HG03025 (cell line): ENCODE data around the gene PLEKHA6.
"Not testable (repeated sequence)": the region's sequence is repeated elsewhere in the genome, so short reads cannot be mapped to it uniquely, and the experiment has no call there.

ENCODE experiments used
- ATAC-seq: cut with Tn5 transposase; IDR thresholded peaks from one replicate; pipeline ENCODE4 v1.9.1; 2021; ENCODE audit warnings: mild to moderate bottlenecking, moderate library complexity; ENCODE audit not compliant: unreplicated experiment, low FRiP score

PLEKHA6 gene

DNA sequence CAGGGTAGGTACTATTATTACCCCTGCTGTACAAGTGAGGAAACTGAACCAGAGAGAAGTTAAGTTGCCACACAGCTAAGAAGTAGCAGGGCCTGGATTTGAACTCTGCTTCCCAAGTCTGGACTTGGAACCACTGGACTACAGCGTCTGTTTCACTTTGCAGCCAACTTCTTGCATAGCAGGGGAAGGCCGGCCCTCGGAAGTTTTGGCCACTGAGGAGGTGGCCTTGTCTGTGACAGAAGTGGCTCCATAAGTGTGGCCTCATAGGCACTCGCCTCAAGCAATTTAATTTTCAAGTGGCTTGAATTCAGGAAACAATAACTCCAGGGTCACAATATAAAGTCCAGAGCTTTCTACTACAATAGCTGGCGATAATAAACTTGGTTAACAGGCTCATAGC is 41.4 kb downstream of the PLEKHA6 start:
- ATAC-seq = no peak

GRCh38 chr1:204317170-204317569 is 42.6 kb downstream of the PLEKHA6 start:
- no peak for ATAC-seq

- ATAC-seq = no peak
Measured at GRCh38 chr1:204316164-204316563, 43.6 kb downstream of the PLEKHA6 start.

DNA sequence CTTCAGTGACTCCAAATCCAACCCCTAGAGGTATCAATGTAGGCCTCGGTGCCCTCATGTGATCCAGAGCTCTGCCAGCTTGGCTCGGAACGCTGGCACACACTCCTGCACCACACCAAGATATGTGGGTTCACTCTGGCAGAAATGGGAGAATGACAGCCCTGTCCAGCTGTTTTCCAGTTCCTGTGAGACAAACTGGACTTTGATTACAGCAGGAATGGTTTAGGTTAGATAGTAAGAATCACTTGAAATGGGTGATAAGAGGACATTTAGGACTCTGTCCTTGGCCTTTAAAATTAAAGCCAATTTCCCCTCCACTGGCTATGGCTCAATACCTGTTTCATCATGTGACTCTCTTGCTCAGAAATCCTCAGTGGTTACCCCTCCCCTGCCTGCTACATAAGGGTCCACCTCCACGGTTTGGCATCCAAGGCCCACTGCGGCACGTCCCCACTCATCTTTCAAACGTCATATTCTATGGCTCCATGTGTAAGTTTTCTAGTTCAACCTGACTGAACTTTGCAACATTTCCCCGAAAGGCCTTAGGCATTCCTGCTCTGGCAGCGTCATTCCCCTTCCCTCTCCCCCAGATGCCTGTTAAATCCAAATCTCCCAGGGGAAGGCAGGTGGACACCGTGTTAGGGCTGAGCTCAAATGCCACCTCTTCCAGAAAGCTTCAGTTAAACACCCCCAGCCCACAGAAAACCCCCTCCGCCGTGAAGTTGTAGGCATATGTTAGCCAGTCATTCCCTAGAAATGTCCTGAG is 44.7 kb downstream of the PLEKHA6 start:
- ATAC-seq = no peak

- no peak for ATAC-seq
Measured at GRCh38 chr1:204314171-204314892, 45.4 kb downstream of the PLEKHA6 start.

DNA sequence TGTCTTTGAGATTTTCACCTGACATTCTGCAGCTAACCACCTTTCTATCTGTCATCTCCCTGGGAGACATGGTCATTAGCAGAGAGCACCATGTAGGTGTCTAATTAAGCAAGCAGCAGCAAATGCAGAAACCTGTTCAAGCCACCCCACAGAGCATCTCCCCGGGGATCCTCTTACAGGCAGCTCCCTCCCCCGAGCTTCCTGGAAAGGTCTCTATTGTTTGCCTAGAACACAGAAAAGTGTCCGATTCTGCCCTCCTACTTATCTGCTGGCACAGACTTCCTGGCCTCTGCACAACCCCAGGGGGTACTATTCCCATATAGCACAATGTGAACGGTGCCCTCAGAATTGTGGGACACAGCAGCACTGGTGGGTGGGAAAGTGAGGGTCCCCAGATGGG is 46.1 kb downstream of the PLEKHA6 start:
- ATAC-seq = no peak

DNA sequence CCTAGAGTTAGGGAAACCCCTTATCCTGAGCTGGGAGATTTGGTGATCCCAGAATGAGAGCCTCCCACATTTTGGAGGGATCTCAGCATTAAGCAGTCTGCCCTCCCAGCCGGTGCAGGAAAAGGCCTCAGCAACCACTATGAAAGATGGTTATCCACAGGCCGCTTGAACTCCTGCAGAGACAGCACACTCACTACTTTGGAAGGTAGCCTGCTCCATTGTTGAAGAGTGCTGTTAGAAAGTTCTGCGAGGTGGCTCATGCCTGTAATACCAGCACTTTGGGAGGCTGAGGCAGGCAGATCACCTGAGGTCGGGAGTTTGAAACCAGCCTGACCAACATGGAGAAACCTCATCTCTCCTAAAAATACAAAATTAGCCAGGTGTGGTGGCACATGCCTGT is 48.8 kb downstream of the PLEKHA6 start:
- not testable (repeated sequence) for ATAC-seq

DNA sequence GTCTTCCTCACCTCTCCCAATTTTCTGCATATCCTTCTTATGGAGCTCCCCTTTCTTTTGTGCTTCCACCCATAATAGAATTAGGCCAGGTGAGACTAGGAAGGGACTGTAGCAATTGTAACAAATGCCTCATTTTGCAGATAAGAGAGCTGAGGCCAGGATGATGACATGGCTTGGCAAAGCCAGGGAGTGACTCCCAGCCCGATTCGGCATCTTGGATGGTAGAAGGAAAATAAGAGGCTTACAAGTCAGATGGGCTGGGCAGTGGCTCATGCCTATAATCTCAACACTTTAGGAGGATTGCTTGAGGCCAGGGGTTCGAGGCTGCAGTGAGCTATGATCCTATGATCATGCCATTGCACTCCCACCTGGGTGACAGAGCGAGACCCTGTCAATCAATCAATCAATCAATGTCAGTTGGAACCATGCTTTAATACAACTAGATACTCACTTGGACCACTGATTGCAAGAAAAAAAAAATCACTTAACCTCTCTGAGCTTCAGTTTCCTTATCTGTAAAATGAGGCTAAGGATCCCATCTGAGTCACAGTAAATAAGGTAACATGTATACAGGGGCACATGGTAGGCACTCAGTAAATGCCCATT is 51.6 kb downstream of the PLEKHA6 start:
- ATAC-seq = no peak

- ATAC-seq = no peak
Measured at GRCh38 chr1:204307334-204307883, 52.3 kb downstream of the PLEKHA6 start.

DNA sequence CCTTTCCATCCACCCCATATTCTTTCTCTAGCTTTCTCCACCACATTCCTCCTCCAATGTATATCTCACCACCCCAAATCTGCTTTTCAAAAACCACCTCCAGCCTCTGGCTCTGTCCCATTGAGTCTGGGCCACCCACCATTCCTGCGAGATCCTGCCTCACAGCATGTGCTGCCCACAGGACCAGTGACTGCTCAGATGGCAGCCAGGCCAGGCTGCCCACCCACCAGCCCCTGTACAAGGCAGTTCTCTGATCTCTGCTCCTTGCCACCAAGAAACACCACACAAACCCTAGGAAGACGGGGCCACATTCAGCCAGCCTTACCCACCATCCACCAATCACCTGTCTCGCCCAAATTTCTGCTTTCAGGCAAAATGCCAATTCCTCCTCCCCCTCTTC is 53.7 kb downstream of the PLEKHA6 start:
- ATAC-seq = no peak

DNA sequence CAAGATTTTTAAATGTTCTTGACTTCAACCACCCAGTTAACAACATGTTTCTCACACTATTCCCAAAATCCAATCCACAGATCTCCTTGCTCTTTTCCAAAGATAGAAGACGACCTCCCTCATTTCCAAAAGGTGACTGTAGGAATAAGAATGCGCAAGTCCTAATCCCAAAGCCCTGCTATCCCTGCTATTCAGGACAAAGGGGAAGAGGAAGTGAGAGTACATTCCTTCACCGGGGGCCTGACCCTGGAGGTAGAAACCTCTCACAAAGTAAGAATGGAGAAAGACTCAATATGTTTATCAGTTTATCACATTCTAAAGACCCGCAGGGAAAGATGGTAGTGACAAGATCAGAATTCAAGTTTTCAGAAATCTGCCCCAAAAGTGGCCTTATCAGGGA is 55.7 kb downstream of the PLEKHA6 start:
- ATAC-seq = no peak

DNA sequence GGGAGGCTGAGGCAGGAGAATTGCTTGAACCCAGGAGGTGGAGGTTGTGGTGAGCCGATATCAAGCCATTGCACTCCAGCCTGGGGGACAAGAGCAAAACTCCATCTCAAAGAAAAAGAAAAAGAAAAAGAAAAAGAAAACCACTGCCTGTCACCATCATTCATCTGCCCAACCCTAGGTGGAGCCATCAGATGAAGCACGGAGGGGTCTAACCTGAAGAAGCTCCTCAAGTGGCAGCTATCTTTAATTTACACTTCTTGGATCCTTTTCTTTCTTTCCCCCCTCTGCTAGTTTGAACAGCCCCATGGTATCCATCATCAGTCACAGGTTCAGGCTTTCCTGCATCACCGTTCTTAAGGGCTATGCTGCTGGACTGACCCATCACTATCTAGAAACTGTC is 57.0 kb downstream of the PLEKHA6 start:
- ATAC-seq = no peak

DNA sequence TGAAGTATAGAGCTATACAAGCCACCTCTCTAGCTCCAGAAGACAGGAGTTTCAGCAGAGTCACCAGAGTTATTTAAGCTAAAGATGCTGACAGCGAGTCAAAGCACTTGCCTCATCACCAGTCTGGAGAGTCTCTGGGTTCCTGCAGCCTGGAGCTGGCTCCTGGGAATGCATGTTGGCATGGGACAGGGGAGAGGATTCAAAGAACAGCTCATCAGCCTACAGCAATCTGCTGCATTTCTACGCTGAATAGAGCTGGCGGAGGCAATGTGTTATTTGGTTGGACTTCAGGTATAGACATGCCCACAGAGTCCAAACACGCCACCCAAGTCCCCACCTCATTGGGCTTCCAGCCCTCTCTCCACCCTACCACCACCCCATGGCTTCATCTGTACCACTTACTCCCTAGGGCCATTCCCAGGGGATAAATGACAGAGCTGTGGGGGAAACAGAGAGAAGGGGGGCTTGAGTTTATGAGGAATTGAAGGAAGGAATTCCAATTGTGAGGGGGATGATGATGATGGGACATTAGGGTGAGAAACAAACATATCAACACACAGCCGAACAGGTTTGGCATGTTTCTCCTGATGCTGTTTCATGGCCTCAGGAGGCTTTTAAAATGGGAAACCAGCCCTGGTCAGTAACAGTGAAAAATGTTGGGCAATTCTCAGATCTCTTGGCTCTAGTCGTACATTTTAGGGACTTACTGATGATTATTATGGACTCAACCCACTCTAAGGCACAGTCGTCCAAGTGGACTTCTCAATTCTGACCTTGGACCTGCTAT is 58.4 kb downstream of the PLEKHA6 start:
- ATAC-seq = no peak

- no peak for ATAC-seq
Measured at GRCh38 chr1:204299814-204300365, 59.8 kb downstream of the PLEKHA6 start.

- ATAC-seq = no peak
Measured at GRCh38 chr1:204296431-204296988, 63.2 kb downstream of the PLEKHA6 start.

DNA sequence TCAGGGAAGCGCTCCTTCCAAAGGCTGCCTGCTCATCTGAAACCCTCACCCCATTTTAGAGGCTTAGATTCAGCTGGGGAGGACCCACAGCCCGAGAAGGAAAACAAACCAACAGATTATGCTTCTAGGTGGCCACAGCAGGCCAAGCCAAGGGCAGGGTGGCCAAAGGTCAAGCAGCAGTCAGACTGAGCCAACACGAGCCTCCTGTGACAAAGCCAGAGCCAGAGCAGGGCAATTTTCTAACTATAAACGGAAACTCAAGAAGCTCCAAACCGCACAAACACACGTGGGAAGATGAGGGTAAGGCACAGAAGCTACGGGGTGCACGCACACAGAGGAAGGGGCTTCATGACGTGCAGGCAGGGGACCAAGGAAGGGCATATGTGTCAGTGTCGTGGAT is 64.1 kb downstream of the PLEKHA6 start:
- ATAC-seq = no peak

DNA sequence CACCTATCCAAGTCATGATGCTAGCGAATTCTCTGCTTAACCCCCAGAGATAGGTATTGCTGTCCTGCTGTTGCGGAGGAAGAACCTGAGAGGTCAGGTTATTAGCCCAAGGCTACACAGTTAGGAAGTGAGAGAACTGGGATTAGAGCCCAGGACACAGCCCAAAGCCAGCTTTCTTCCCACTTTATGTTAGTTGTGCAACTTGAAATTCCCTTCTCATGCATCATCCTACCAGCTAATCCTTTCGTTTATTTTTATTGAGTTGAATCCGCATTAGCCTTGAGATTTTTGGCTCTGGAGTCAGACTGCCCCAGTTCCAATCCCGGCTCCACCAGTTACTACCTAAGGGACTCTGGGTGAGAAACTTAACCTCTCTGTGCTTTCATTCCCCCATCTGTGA is 65.4 kb downstream of the PLEKHA6 start:
- ATAC-seq = no peak

- no peak for ATAC-seq
Measured at GRCh38 chr1:204293605-204294337, 66.0 kb downstream of the PLEKHA6 start.

GRCh38 chr1:204292740-204293139 is 67.0 kb downstream of the PLEKHA6 start:
- ATAC-seq = no peak
